GM10266 (cell line): ENCODE measurements around the gene ITGAX.
"Not testable (repeated sequence)": the region's sequence is repeated elsewhere in the genome, so short reads cannot be mapped to it uniquely, and the experiment has no call there.

ENCODE experiments used
- DNase-seq: peaks from one replicate; pipeline ENCODE4 v3.0.0; 2012; ENCODE audit errors: extremely low spot score
- TF ChIP-seq, protein P1 (sequence below): IDR thresholded peaks from 2 replicates; pipeline ENCODE4 v1.5.1; 2012; ENCODE audit warnings: mild to moderate bottlenecking, low read depth; ENCODE audit not compliant: control insufficient read depth, insufficient read depth; ENCODE audit errors: missing control alignments

Gene ITGAX

DNA sequence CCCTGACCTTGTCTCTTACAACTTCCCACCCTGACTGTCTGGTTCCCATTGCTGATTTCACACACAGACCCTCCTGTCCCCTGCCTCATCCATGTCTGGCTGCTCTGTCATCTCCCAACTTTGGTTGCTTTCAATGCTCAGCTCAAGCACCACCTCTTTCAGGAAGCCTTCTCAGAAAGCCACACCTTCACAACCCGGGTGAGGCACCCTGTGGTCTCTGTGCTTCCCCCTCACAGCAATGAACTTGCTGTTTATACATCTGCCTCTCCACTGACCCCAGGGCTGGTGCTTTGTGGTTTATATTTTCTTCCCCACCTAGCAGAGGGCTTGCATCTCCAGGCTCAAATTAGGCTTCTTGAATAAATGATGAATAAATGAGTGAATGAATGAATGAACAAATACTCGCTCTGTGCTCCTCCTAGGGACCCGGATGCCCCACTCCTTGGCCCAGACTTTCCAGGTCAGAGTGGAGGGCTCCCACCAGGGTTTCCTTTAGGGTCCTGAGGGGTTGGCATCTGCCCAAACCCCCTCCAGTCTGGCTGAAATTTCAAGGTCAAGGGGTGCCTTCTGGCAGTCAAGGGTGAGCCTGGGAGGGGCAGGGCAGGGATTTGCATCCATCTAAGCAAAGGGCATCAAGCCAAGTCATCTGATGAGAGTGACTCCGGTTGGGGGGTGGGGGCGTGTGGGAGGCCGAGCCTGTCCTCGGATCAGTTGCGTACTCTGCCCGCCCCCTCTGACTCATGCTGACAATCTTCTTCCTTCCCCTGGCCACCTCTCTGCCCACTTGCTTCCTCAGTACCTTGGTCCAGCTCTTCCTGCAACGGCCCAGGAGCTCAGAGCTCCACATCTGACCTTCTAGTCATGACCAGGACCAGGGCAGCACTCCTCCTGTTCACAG lies at the start of gene ITGAX:
Gene ITGAX (plus strand): TSS at position 783 of the 898 bp plus-strand sequence. CDS start 79 bp downstream, at position 862.
- peak; percentile 84 for DNase-seq

DNA sequence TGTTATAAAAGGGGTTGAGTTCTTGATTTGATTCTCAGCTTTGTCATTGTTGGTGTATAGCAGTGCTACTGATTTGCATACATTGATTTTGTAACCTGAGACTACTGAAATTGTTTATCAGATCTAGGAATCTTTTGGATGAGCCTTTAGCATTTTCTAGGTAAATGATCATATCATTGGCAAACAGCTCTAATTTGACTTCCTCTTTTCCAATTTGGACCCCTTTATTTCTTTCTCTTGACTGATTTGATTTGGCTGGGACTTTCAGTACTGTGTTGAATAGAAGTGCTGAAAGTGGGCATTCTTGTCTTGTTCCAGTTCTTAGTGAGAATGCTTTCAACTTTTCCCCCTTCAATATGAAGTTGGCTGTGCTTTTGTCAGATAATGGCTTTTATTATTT lies 49.8 kb upstream of the ITGAX start:
- DNase-seq: no peak
- TF ChIP-seq, protein P1, sequence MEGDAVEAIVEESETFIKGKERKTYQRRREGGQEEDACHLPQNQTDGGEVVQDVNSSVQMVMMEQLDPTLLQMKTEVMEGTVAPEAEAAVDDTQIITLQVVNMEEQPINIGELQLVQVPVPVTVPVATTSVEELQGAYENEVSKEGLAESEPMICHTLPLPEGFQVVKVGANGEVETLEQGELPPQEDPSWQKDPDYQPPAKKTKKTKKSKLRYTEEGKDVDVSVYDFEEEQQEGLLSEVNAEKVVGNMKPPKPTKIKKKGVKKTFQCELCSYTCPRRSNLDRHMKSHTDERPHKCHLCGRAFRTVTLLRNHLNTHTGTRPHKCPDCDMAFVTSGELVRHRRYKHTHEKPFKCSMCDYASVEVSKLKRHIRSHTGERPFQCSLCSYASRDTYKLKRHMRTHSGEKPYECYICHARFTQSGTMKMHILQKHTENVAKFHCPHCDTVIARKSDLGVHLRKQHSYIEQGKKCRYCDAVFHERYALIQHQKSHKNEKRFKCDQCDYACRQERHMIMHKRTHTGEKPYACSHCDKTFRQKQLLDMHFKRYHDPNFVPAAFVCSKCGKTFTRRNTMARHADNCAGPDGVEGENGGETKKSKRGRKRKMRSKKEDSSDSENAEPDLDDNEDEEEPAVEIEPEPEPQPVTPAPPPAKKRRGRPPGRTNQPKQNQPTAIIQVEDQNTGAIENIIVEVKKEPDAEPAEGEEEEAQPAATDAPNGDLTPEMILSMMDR: no peak

More for the DNA sequence above, at the start of gene ITGAX:
- TF ChIP-seq, protein P1: no peak

- DNase-seq: not testable (repeated sequence)
Measured at GRCh38 chr16:31308381-31308780, 46.6 kb upstream of the ITGAX start.

GRCh38 chr16:31322500-31322899 lies 32.5 kb upstream of the ITGAX start:
- TF ChIP-seq, protein P1: no peak
- no peak for DNase-seq

DNA sequence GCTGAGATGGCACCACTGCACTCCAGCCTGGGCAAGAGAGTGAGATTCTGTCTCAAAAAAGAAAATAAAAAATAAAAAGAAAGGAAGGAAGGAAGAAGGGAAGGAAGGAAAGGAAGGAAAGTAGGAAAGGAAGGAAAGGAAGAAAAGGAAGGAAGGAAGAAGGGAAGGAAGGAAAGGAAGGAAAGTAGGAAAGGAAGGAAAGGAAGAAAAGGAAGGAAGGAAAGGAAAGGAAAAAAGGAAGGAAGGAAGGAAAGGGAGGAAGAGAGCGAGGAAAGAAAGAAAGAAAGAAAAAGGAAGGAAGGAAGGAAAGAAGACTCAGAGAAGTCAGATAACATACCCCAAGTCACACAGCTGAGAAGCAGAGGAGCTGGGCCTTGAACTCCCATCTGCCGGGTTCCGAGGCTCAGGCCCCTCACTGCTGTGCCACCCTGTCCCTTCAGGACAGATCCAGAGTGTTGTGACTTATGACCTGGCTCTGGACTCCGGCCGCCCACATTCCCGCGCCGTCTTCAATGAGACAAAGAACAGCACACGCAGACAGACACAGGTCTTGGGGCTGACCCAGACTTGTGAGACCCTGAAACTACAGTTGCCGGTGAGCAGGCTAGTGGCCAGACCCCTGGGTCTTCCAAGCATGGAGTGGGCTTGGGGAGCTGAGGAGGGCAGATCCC lies 30.9 kb upstream of the ITGAX start:
- DNase-seq: no peak
- TF ChIP-seq, protein P1: no peak

DNA sequence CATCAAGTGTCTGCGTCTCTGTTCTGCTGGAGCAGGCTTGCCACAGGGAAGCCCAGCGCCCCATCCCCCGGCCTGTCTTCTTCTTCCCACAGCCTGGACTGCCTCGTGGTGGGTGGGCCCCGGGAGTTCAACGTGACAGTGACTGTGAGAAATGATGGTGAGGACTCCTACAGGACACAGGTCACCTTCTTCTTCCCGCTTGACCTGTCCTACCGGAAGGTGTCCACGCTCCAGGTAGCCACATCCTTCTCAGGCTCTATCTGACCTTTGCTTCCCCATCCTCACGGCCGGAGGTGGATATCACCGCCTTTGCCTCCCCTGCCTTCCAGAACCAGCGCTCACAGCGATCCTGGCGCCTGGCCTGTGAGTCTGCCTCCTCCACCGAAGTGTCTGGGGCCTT lies 29.8 kb upstream of the ITGAX start:
- TF ChIP-seq, protein P1: no peak
- DNase-seq: no peak

DNA sequence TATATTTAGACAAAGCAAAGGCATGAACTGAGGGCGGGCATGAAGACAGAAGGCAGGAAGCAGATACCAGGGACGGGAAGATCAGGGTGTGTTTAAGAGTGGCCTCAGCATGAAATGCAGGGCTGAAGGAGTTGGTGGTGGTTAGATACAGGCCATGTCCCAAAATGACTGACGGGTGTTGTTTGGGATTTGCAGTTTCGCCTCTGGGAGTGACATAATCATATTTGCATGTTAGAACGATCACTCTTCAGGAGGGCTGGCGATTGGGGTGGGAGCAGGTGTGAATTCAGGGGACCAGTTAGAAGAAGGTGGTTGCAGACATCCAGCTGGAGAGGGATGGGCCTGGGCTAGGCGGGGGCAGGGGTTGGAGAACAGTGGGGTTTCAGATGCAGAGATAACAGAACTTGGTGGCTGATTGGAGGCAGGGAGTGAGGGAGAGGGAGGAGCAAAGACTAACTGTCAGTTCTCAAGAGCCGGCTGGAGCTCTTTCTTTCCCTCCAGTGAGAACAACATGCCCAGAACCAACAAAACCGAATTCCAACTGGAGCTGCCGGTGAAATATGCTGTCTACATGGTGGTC lies 27.2 kb upstream of the ITGAX start:
- TF ChIP-seq, protein P1: no peak

More for the DNA sequence above, 27.2 kb upstream of the ITGAX start:
- peak; percentile 10 for DNase-seq
